Islet precursor cell (in vitro differentiated cells): ENCODE results near the gene FOXB1.
A peak's percentile ranks its signal among the peaks of the same experiment; 100 is the strongest.

ENCODE experiments used
- DNase-seq: peaks from one replicate; pipeline ENCODE4 v3.0.0-alpha.2; 2018

Gene FOXB1

DNA sequence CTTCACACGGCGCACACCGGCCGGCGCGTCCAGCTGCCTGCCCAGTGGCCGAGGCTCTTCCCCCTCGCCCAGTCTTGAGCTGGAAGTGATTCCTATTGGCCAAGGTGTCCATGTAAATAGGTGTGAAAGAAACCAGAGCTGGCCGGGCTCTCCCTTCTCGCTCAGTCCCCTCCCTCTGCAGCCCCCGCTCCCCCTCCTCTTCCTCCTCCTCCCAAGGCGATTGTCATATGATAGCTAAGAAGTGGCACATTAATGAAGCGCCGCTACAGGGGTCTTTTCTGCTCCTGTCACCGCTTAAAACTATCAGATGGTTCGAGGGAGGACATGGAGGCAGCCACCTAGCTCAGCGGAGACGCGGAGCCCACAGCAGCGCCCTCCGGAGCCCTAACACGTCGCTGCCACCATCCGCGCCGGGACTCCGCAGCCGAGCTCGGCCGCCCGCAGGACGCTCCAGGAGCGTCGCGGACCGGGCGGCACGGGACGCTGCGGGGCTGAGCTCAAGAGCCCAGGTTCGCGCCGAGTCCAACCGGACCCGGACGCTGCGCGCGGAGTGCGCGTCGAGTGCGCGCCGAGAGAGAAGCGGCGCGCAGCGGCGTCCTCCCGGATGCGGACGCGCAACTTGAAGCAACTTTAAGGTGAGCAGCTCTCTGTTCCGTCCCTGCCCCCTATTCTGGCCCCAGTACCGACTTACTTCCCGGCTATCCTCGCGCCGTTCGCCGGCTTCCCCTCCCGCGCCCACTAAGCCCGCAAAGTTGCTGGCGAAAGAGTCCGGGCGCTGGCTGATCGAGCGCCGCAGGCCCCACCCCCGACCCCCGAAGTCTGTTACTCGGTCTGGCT, at the start of gene FOXB1:
Gene FOXB1 (plus strand): TSS at position 303 of the 837 bp plus-strand sequence. CDS start 653 bp downstream, outside the sequence.
- DNase-seq = peak; percentile 89

DNA sequence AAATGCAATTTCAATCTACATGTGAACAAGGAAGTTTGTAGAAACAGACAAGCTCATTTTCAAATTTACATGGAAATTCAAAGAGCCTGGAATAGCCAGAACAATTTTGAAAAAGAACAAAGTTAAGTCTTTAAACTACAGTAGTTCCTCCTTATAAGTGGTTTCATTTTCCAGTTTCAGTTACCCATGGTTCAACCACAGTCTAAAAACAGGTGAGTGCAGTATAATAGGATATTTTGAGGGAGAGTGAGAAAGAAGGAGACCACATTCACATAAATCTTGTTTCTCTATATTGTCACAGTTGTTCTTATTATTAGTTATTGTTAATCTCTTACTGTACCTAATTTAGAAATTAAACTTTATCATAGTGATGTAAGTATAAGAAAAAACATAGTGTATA, 45.8 kb upstream of the FOXB1 start:
- DNase-seq = no peak

DNA sequence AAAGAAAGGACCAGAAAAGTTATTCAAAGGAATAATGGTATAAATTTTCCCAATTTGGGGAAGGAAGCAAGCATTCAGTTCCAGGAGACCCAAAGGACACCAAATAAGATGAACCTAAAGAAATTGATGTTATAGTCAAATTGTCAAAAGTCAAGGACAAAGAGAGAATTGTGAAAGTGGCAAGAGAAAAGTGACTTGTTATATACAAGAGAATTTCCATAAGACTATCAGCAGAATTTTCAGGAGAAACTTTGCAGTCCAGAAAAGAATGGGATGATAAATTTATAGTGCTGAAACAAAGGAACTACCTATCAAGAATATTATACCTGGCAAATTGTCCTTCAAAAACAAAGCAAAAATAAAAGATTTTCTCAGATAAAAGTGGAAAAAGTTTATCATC, 43.8 kb upstream of the FOXB1 start:
- DNase-seq = no peak

DNA sequence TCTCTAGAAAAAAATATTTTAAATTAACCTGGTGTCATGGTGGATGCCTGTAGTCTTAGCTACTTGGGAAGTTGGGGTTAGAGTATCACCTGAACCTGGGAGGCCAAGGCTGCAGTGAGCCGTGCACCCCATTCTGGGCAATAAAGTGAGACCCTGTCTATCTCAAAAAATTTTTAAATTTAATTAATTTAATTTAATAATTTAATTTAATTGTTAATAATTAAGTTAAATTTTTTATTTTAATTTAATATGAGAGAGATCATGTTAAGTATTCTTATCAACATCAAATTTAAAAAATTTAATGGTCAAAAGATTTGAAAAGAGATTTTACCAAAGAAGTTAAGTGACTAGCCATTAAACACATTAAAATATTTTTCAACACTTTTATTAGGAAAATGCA, 40.8 kb upstream of the FOXB1 start:
- DNase-seq = no peak

DNA sequence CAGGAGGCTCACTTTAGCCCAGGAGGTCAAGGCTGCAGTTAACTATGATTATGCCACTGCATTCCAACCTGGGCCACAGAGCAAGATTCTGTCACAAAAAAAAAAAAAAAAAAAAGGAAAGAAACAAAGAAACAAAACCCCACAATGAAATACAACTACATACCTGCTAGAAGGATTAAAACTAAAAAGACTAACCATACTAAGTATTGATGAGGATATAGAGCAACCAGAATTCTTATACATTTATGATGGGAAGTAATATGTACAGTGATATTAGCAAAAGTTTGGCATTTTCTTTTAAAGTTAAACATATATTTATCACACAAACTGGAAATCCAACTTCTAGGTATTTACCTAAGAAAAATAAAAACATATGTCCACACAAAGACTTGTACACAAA, 40.2 kb upstream of the FOXB1 start:
- DNase-seq = no peak

DNA sequence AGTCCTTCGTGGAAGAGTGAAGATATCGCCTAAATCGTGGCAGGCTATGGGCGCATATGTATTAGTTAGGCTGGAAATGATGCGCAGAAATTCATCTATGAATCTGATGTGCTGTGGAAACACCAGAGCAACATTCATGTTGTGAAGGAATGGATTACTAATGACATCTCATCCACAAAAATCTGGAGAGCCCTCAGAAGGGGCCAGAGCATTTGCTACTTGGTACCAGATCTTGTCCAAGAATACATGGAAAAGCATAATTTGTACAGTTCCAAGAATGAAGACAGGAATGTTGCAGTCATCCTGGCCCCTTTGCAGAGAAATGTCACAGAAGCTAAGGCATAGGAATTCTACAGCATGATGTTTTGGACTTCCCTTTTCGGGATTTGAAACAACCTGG, 38.4 kb upstream of the FOXB1 start:
- no peak for DNase-seq

DNA sequence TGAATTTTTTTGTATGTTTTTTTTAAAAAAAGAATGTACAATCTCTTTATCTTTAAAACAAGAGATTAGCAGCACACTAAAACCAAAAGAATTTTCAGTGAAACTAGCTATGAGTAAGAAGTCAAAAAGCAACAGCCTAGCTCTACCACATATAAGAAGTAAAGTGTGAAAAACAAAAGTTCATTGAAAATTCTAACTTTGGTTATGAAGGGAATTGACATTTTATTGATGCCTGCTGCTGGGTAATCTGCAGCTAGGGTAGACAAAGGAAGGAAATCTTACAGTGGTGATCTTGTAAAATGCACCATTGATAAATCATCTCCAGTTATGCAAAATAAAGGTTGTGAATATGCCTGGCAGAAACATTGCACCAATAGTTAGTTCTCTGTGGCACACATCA, 37.8 kb upstream of the FOXB1 start:
- DNase-seq = no peak

DNA sequence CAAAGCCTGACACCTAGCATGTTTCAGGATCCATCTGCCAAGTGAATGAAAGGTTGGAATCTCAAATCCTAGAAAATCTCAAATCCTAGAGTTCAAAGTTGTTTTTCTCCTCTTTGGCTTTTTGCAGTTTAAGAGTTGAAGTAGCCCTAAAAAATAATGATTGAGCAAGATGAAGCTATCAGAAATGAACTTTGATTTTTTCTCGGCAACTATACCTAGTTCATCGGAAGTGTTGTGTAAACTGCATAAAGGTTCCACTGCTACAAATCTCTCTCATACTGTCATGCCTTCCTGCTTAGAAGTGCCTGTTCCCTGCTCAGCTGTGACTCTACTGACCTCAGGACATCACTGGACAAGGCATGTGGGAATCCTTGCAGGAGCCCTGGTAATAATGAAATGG, 35.8 kb upstream of the FOXB1 start:
- no peak for DNase-seq

DNA sequence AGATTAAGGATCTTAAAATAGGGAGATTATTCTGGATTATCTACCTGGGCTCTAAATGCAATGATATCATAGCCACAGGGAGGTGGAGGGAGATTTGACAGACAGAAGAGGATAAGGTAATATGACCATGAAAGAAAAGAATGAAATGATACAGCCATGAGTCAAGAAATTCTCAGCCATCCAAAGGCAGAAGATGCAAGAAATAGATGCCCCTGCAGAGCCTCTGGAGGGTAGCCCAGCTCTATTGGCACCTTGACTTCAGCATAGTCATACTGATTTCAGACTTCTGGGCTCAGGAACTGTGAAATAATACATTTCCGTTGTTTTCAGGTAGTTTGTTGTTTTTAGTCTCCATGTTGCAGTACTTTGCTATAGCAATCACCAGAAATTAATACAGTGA, 31.9 kb upstream of the FOXB1 start:
- DNase-seq = no peak

DNA sequence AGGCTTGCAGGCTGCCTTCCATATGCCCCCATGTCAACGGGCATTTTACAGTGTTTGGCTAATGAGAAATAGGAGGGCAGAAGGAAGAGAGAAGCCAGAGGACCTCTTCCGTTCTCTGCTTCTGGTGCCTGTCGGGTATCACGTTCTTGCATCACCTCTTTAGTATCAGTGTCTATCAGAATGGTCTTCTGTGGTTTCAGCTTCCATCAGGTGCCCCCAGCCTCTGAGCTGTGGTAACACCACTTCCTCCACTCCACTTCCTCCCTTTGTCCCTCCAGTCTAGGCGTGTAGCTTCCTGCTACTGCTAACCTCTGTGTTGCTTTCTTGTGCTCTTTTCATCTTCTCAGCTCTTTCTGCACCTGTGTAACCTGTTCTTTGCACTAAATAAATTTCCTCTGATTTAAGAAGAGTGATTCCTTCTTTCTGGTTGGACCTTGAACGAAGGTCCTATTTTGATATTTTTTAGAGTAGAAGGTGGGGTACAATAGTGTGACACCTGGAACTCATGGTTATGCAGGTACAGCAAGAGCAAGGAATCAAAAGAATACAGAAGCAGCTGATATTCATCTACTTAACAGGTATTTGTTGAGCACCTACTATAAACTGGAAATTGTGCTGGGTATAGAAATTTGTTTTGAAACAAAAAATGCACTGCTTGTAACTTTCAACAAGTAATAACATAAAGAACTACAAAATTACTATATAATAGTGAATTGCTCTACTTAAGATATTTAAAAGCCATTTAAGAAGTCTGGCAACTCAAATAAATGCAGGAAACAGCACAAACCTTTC, 27.4 kb upstream of the FOXB1 start:
- DNase-seq = no peak

DNA sequence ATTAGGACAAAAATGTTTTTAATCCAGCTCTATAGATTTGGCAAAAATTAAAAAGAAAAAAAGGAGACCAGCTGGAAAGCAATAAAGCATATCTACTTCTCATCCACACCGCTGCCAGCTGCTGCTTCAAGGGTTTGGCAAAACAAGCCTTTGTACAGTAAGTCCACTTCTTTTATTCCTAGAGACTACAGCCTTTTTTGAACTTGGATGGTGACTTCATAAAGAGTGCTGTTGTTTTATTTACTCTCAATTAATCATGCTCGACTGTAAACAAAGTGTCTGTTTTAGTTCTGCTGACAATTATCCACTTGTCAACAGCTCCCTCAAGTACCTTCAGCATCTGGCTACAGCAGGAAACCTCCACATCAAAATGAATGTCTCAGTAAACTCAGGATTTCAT, 12.3 kb upstream of the FOXB1 start:
- DNase-seq = no peak

DNA sequence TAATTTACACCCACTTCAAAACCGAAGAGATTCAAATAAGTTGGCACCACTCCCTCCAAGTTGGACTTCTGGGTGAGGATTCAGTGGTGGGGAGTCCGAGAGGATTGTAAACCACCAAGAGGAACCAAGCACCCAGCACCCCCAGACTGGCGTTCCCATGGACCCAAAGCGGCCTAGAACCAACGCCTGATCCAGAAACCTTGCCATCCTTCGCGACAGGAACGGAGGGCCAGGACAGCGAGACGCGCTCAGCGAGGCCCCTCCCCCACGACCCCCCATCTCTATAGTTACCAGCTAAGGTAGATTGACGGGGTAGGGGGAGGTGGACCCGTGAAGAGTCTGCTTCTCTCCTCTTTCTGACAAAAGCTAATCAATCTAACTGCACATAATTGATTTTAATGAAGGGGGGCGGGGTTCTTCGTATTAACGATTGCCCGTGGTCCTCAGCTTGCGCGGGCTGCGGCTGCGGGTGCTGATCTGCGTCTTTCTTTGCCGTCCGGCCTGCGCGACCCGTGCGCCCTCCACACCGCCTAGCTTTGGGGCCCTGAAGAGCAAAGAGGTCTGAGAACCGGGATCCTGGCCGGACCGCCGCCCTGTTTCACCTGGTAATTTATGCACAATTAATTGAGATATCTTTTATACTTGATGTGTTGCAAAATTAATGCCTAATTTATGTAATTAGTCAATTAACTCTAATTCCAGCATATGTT, 10.9 kb upstream of the FOXB1 start:
- DNase-seq = peak; percentile 40

DNA sequence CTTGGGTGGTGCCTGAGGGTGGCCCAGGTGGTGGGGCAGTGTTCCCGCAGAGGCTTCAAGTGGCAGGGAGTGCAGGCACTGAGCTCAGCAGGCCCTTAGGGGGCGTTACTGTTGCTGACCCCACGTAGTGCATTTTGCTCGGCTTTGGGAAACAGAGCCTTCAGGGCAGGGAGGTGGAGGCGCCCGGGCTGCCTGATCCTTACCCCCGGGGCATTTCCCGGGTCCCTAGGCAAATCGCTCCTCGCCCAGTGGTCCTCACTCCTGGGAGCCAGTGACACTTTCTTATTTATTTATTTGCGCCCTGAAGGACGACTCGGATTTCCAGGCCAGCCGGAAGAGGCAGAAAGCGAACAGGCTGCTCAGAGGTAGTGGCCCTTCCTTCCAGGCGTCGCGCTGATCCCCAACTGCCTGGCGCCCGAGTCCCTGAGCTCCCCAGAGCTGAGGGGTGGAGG, 10.1 kb upstream of the FOXB1 start:
- DNase-seq = peak; percentile 83

DNA sequence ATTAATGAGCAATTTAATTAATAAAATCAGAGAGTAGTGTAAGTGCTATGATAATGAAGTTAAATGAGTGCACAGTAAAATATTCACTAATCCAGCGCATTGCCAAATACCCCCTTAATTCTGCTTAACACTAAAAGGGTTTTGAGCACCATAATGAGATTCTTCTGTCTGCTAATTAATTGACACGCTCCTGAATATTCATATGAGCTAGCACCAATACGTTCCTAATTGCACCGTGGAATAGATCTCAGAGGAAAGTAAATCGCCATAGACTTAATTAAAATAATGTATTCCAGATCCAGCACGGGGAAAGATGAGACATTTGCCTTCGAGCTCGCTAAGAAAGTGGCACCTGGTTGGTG, 9.6 kb upstream of the FOXB1 start:
- no peak for DNase-seq

DNA sequence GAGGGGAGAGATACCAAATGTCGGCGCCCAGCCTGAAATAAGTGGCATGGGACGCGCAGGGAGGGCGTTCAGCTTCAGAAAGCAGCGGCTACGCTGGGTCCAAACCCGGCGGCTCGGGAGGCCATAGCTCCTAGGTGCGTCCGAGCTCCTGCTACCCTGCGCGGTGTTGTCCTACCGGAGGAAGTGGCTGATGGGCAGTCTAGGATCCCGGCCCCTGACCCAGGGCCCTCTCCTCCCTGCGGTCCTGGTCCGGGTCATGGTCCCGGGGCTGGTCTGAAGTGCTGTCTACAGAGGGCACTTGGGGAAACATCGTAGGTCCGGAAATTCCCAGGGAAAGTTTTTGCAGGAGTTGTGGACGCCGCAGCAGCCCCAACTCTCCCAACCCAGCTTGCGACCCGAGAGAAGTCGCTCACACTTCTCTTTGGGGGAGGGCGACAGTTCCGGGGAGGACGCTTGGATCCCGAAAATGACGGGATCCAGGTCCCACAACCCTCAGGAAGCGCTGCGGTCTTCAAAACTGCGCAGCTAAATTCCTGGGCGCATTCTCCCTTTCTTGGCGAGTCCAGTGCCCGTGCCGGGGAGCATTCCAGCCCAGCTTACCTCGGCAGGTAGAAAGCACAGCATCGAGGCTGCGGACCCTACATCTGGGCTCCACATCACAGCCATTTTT, 9.1 kb upstream of the FOXB1 start:
- DNase-seq = peak; percentile 71

DNA sequence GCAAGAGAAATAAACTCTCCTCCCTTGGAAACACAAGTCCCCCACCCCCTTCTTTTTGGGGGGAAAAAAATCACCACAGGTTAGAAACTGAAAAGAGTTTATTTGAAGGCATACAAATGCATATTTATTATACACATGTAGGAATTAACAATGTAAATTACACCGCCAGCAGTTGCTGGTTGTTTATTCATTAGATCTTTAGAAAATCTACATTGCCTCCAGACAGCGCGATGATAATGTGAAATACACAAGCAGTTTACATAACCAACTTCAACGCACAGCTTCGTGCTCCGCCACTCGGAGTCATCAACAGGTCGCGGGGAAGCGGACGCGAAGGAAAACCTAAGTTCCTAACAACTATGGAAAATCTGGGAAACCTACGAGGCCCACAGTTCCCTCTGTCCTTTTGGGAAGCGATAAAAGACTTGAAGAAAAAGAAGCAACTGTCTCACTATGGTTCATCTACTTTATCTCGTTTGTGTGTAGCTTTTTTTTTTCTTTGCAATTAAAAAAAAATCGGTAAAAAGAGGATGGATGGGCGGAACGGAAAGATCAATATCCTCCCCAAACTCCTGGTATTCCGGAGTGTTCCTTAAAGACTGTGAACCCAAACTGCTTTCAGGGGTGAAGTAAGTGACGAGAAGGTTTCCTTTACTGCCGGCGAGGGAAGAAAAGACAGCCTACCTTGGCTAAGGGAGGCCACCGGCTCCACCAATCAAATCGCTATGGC, 8.4 kb upstream of the FOXB1 start:
- peak; percentile 39 for DNase-seq

DNA sequence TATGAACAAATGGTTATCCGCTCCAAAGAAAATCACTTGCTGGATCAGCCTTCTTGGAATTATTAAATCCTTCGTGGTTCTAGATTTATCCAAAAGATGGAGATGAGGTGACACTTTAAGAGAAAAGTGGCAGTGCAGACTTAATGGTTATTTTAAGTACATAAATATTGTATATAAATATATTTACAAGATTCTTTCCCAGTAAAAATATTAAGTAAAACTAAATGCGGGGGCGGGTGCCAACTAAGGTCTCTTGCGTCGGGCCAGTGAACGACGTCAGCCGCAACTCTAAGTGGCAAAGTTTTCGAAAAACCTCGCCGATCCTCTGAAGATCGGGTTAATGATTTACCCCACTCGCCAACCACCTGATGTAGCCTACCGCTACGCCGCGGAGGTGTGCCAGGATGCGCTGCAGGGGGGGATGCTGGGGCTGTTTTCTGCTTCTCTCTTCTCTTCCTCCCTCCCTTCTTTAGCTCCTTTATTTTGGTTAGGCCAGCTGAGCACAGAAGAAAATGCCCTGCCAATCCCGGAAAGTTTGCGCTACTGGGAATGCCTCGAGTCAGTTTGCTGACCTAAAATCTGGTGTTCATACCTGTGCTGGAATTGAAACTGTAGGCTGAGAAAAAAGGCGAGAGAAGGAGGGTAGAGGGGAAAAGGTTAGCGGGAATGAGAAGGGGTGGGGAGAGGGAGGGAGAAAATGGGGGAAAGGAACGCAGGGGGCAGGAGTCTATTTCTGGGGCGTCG, 7.6 kb upstream of the FOXB1 start:
- peak; percentile 38 for DNase-seq

DNA sequence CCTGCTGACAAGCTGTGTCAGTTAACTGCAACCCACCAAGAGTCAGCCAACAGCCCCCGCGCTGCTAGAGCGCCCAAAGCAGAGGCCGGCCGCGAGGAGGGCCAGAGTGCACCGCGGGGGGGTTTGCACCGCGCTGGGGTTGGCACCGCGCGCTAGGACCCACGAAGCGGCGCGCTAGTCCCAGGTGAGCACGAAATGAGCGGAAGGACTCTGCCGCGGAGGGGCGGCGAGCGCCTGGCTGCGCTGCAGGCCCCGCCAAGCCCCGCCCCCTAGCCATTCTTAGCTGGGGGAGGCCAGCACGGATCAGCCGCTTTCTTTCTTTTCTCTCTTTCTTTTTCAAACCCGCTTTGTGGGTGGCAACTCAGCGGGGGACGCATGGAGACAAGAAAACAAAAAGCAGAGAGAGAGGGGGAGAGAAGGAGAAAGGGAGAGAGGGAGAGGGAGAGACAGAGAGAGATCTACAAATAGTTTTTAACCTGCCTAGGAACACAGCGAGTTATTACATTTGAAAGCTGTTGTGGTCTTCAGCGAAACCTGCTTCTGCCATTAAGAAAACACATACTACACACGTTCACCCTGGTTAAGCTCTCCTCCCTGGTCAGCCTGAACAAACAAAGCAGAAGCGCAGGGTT, 6.9 kb upstream of the FOXB1 start:
- DNase-seq = peak; percentile 71

DNA sequence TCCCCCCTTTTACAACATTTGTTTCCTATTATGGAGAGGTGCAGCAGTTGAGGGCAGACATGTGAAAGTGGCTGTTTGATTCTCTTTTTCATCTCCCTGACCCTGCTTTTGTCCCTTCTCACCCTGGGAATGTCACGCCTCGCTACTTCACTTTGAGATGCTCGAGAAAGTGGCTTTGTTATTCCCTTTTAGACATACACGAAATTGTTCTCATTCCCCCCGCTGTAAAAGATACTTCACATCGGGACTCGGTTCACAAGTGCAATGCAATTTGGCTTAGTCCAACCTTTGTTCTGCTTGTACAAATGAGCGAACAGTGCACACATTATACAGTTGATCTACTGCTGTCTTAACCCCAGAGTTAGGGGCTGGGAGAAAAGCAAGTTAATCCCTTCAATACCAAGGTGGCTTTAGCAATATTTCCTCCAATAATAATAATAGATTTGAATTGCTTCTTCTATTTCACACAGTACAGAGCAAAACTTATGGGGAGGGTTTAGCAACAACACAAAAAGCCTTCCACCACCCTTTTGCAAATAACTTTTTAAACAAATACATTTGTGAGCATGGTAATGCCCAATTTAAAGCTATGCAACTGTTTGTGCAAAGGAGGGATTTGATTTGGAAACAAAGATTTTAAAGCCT, 5.7 kb upstream of the FOXB1 start:
- DNase-seq = peak; percentile 14

DNA sequence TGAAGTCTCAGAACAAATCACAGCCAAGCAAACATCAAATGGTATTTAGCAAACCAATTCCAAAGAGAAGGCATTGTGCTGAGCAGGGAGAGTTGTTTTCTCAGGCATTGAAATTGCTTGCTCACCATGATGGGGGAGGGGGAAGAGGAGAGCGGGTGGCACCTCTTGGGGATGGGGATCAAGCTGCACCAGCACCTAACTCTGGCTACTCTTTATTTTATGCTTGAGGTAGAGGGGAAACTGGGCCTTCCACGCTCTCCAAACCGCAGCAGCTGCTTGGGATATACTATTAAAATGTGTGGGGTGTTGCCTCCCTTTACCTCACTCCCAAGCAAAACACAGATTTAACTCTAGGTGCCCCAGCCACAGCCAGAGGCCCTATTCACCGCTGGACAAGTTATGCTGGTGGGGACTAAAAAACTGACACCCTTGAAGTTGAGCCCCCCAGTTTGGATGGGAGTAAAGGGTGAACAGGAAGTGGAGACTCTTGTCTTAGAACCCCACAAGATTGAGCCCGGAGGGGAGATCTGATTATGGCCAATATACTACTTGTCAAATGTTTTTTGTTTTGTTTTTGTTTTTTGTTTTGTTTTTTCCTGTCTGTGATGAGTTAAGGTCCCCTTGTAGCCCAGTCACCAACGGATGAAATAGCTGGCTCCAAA, 5.0 kb upstream of the FOXB1 start:
- DNase-seq = peak; percentile 22
